ENCODE results near the gene CSTPP1.

DNA sequence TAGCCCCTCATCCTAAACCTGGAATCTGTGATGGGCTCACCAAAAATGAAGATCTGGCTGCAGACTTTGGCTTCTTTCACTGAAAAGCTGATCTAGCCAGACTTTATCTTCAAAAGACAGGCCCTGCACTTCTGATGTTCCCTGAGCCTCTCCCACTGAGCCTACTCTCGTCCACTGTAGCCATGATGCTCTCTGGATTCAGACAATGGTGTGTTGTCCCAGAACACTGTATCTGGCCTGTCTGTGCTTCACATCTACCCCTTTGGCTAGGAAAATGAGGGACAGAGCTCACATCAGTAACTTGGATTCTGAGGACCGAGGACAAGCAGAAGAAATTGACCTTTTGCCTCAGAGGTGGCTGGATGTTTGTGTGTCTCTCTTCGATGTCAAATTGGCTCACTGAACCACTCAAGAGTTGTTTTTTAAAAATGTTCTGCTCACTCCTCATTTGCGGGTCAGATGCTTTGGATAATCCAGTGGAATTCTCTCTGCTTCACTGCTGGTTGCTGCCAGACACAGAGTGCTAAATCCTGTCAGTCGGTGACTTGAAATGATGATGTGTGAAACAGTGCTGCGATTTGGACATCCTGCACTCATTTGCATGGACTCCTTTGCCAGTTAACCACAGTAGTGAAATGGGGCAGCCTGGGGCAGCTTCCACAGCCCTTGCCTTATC lies 172.6 kb downstream of the CSTPP1 start:
- TF ChIP-seq, protein P1, sequence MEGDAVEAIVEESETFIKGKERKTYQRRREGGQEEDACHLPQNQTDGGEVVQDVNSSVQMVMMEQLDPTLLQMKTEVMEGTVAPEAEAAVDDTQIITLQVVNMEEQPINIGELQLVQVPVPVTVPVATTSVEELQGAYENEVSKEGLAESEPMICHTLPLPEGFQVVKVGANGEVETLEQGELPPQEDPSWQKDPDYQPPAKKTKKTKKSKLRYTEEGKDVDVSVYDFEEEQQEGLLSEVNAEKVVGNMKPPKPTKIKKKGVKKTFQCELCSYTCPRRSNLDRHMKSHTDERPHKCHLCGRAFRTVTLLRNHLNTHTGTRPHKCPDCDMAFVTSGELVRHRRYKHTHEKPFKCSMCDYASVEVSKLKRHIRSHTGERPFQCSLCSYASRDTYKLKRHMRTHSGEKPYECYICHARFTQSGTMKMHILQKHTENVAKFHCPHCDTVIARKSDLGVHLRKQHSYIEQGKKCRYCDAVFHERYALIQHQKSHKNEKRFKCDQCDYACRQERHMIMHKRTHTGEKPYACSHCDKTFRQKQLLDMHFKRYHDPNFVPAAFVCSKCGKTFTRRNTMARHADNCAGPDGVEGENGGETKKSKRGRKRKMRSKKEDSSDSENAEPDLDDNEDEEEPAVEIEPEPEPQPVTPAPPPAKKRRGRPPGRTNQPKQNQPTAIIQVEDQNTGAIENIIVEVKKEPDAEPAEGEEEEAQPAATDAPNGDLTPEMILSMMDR (IDR thresholded peaks at IDR 0.05), result no peak
- no peak for TF ChIP-seq POLR2A (IDR thresholded peaks at IDR 0.05)

All from Peyer's patch (tissue), 4 donors.